GM21381 (cell line): ENCODE data around the gene GRIN3B.

ENCODE experiments used
- ATAC-seq: cut with Tn5 transposase; IDR thresholded peaks from one replicate; pipeline ENCODE4 v1.9.1; 2021; ENCODE audit warnings: mild to moderate bottlenecking, moderate library complexity; ENCODE audit not compliant: unreplicated experiment

The GRIN3B gene

GRCh38 chr19:1006711-1007398, 6.6 kb downstream of the GRIN3B start:
- ATAC-seq = no peak

GRCh38 chr19:1007399-1008251, 7.4 kb downstream of the GRIN3B start:
- no peak for ATAC-seq

- no peak for ATAC-seq
Measured at GRCh38 chr19:1008268-1009040, 8.2 kb downstream of the GRIN3B start.

GRCh38 chr19:1009041-1009980, 9.1 kb downstream of the GRIN3B start:
- ATAC-seq = no peak

- ATAC-seq = no peak
Measured at GRCh38 chr19:1009981-1010538, 9.8 kb downstream of the GRIN3B start.

GRCh38 chr19:1010586-1011510, 10.6 kb downstream of the GRIN3B start:
- ATAC-seq = no peak

- ATAC-seq = no peak
Measured at GRCh38 chr19:1011831-1012333, 11.7 kb downstream of the GRIN3B start.

- ATAC-seq = no peak
Measured at GRCh38 chr19:1012334-1012733, 12.1 kb downstream of the GRIN3B start.

- no peak for ATAC-seq
Measured at GRCh38 chr19:1013218-1013617, 13.0 kb downstream of the GRIN3B start.

- no peak for ATAC-seq
Measured at GRCh38 chr19:1014161-1015060, 14.2 kb downstream of the GRIN3B start.

- ATAC-seq = no peak
Measured at GRCh38 chr19:1015061-1015781, 15.0 kb downstream of the GRIN3B start.

GRCh38 chr19:1015782-1016646, 15.8 kb downstream of the GRIN3B start:
- no peak for ATAC-seq

GRCh38 chr19:1016647-1017114, 16.5 kb downstream of the GRIN3B start:
- no peak for ATAC-seq

GRCh38 chr19:1017115-1017905, 17.1 kb downstream of the GRIN3B start:
- no peak for ATAC-seq

- ATAC-seq = no peak
Measured at GRCh38 chr19:1017906-1018305, 17.7 kb downstream of the GRIN3B start.
